HepG2 (cell line): ENCODE data around the gene CTRL. TPM values are rescaled to one million over a fixed set of nuclear protein-coding genes. Genes with fewer than 3 reads are reported as not detected.

Source experiments
- ATAC-seq: fragments of 200-7000 bp; cut with Tn5 transposase; 3 replicates; pipeline ENCODE4 v1.9.1; 2020; ENCODE audit warnings: mild to moderate bottlenecking, moderate library complexity
- BruUV-seq: library from RNA; stranded (reverse); fragments of 400-500 nt; replicated peaks from 2 replicates; lab custom pipeline; 2021; lab: Mats Ljungman, UMichigan
- CTCF ChIA-PET: fragments of 300-600 bp; formaldehyde crosslinking; extraction: SDS; loops from one replicate; lab custom pipeline; 2021; ENCODE audit warnings: low total read pairs, inconsistent platforms, low intra/inter-chr PET ratio; lab: Yijun Ruan, JAX
- POLR2A ChIA-PET: fragments of 350-600 bp; sonication (Branson Sonifier 250); formaldehyde crosslinking; loops from one replicate; lab custom pipeline; 2020; ENCODE audit warnings: antibody characterized with exemption, inconsistent platforms; lab: Yijun Ruan, JAX
- DNase-seq: peaks from one replicate; pipeline ENCODE4 v3.0.0-alpha.2; 2015; ENCODE audit warnings: low spot score
- FAIRE-seq: peaks from 3 replicates; lab custom pipeline; 2011; peaks lifted over from hg19 to GRCh38; lab: Jason Lieb, UNC
- H2AFZ ChIP-seq: one replicate; pipeline ENCODE4 v1.6.1; 2011; ENCODE audit warnings: low read length, inconsistent platforms
- H3K27ac ChIP-seq: fragments of 300-600 bp; 3 replicates; pipeline ENCODE4 v1.8.0; 2011; ENCODE audit warnings: mixed run types, mild to moderate bottlenecking, mixed read lengths, low read length, inconsistent platforms; ENCODE audit not compliant: insufficient read depth; ENCODE audit errors: extremely low read length
- H3K27me3 ChIP-seq, 2 experiments: fragments of 200-600 bp in 1 of 2; 2 replicates in 1 of 2; 3 replicates in 1 of 2; pipeline versions ENCODE4 v1.6.0 to v1.8.0; 2011; ENCODE audit warnings: low read length in 2 of 2, mild to moderate bottlenecking in 2 of 2, moderate library complexity in 2 of 2, inconsistent platforms in 1 of 2; ENCODE audit not compliant: insufficient read depth in 2 of 2, control insufficient read depth in 1 of 2
- H3K36me3 ChIP-seq, 2 experiments: fragments of 200-600 bp in 1 of 2; replicated peaks in 1 of 2; 2 replicates in 1 of 2; 3 replicates in 1 of 2; pipeline versions ENCODE4 v1.5.1 to v1.8.0; 2011; ENCODE audit warnings: low read length in 2 of 2, inconsistent platforms in 1 of 2; ENCODE audit not compliant: insufficient read depth in 2 of 2, control insufficient read depth in 1 of 2
- H3K4me1 ChIP-seq: 2 replicates; pipeline ENCODE4 v1.5.1; 2012; ENCODE audit warnings: low read length, inconsistent platforms; ENCODE audit not compliant: insufficient read depth
- H3K4me2 ChIP-seq: 2 replicates; pipeline ENCODE4 v1.6.0; 2011; ENCODE audit warnings: low read depth, low read length, inconsistent platforms
- H3K4me3 ChIP-seq, 3 experiments: fragments of 200-600 bp in 1 of 3; sonication (generic), shearing (Covaris generic) in 1 of 3; replicated peaks in 1 of 3; 2 replicates each; pipeline ENCODE4 v1.5.1; 2011 to 2016; ENCODE audit warnings: low read length in 3 of 3, inconsistent platforms in 2 of 3, low read depth in 2 of 3, mild to moderate bottlenecking in 2 of 3, control low read depth in 1 of 3, mixed read lengths in 1 of 3; ENCODE audit not compliant: insufficient read depth in 1 of 3
- H3K79me2 ChIP-seq: one replicate; pipeline ENCODE4 v1.6.1; 2011; ENCODE audit warnings: low read length, inconsistent platforms; ENCODE audit not compliant: insufficient read depth
- H3K9ac ChIP-seq: 2 replicates; pipeline ENCODE4 v1.6.0; 2011; ENCODE audit warnings: mild to moderate bottlenecking, low read depth, low read length, inconsistent platforms; ENCODE audit not compliant: insufficient read depth
- H3K9me3 ChIP-seq: 2 replicates; pipeline ENCODE4 v1.5.1; 2012; ENCODE audit warnings: mild to moderate bottlenecking, low read length
- H4K20me1 ChIP-seq: 2 replicates; pipeline ENCODE4 v1.6.0; 2011; ENCODE audit warnings: inconsistent platforms, mild to moderate bottlenecking, low read length, moderate library complexity; ENCODE audit not compliant: insufficient read depth
- AGO2 ChIP-seq: fragments of 200-400 bp; formaldehyde crosslinking; optimal IDR thresholded peaks from 2 replicates; pipeline ENCODE3; 2017; ENCODE audit warnings: mild to moderate bottlenecking, low read depth, low read length, moderate library complexity
- PAF1 ChIP-seq: IDR thresholded peaks from 2 replicates; pipeline ENCODE4 v1.6.1; 2016; ENCODE audit warnings: missing genetic modification reagents, missing compliant biosample characterization
- POLR2G ChIP-seq: fragments of 200-400 bp; formaldehyde crosslinking; IDR thresholded peaks from 2 replicates; pipeline ENCODE4 v1.6.1; 2018; ENCODE audit warnings: mild to moderate bottlenecking, low read depth, low read length, moderate library complexity
- RBFOX2 ChIP-seq: fragments of 200-400 bp; formaldehyde crosslinking; IDR thresholded peaks from 2 replicates; pipeline ENCODE4 v1.6.1; 2017; ENCODE audit warnings: low read depth, mild to moderate bottlenecking, low read length
- RBM22 ChIP-seq: fragments of 200-400 bp; formaldehyde crosslinking; optimal IDR thresholded peaks from 2 replicates; pipeline ENCODE3; 2017; ENCODE audit warnings: mild to moderate bottlenecking, low read length, moderate library complexity
- ZNF768 ChIP-seq: sonication (generic); formaldehyde crosslinking; IDR thresholded peaks from 2 replicates; pipeline ENCODE4 v1.4.0; 2020; ENCODE audit warnings: missing genetic modification reagents
- WGBS: methylation state at CpG from one replicate; pipeline ENCODE4 v1.1.6; 2017; ENCODE audit warnings: low lambda C conversion rate; 5-methylcytosine and 5-hydroxymethylcytosine counted together
- in situ Hi-C: cut with HindIII; loops from 2 replicates; pipeline ENCODE4 v1.10.0; 2017; ENCODE audit warnings: low pct_unique_long_range_greater_than_20kb; ENCODE audit not compliant: extremely low pct_ligation_motif_present
- intact Hi-C: fragments of 100-400 bp; cut with micrococcal nuclease; formaldehyde crosslinking; loops from one replicate; pipeline ENCODE4 v1.10.0; 2022; ENCODE audit not compliant: unreplicated experiment
- polyA plus RNA-seq, 8 experiments: library from polyadenylated mRNA; depleted of rRNA in 3 of 8; stranded (reverse) in 7 of 8; unstranded in 1 of 8; fragments of >200 nt; fragmentation: Illumina TruSeq in 4 of 8; extraction: Trizol in 4 of 8; gene quantifications; 2 replicates each; pipeline versions ENCODE4 v1.2.1 to v1.2.3, GENCODE V29; 2011 to 2016; ENCODE audit warnings: low read depth in 4 of 8, missing spikeins in 1 of 8, mixed read lengths in 1 of 8; ENCODE audit not compliant: insufficient read depth in 1 of 8
- total RNA-seq, 5 experiments: library from RNA; depleted of rRNA; stranded (reverse); fragments of >200 nt; fragmentation: Illumina TruSeq; extraction: Trizol; gene quantifications; 2 replicates each; pipeline ENCODE4 v1.2.3, GENCODE V29; 2016; ENCODE audit warnings: low read depth in 1 of 5
- TF ChIP-seq, protein P1 (sequence below): sonication (generic); formaldehyde crosslinking; IDR thresholded peaks from 2 replicates; pipeline ENCODE4 v1.4.0; 2020; ENCODE audit warnings: mild to moderate bottlenecking, missing genetic modification reagents, borderline replicate concordance

Gene CTRL
- total and polyA plus RNA-seq, 2 of the 13 experiments (the other 11 are each of a cell fraction or from before 2014, with no cell fraction given): 1.9 to 2.7 TPM

DNA sequence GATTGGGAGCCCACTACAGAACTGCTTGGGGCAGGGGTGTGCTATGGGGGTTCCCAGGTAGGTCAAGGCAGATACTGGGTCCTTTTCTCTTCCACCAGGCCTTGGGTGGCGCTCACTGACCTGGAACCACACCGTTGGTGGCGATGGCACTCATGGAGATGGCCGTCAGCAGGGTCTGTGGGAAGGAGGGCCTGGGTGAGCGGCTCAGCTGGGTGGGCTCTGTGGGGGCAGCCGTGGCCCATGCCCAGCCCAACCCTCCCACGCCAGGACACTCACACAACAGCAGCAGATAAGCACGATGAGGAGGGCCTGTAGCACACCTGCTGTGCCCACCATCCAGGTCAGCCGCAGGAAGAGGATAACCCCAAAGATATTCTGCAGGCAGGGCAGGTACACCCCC, 26.0 kb upstream of the CTRL start:
- no TSS peak for BruUV-seq
- no peak for ATAC-seq
- FAIRE-seq: no peak
- WGBS: 98% methylated on average over 7 of the region's 9 CpGs
- Histone ChIP-seq H3K4me3 (no peak overlapping the region), H2AFZ (no peak overlapping the region), H3K36me3 (peaks cover 55 to 80% of the 10 kb centered on the region in 2 experiments), H3K4me1 (peaks cover 17% of the 10 kb centered on the region), H3K9ac (no peak overlapping the region), H3K79me2 (peaks cover 11% of the 10 kb centered on the region), H3K9me3 (no peaks in the 10 kb centered on the region), H3K27ac (no peak overlapping the region), H4K20me1 (peaks cover 4% of the 10 kb centered on the region; the same call in 1 of the 2 replicates), H3K27me3 (no peaks in the 10 kb centered on the region), H3K4me2 (no peak overlapping the region)
- no peak for DNase-seq
- in situ Hi-C loops (no loop called here), intact Hi-C loops (no loop called here)
- ChIA-PET CTCF (no interaction called here), POLR2A (interaction anchor here (1.1 to 12.9 kb wide), 3 partner anchors 8 to 22 kb away, joined by 3 to 226 read pairs (median 16); partner anchors contain the start of gene LCAT)
- TF ChIP-seq POLR2G: 0 out of 2 replicates have a peak, but pooled peaks have one; percentile 7
- no peak for TF ChIP-seq PAF1 (CRISPR knock-in tag)
- TF ChIP-seq, protein P1, sequence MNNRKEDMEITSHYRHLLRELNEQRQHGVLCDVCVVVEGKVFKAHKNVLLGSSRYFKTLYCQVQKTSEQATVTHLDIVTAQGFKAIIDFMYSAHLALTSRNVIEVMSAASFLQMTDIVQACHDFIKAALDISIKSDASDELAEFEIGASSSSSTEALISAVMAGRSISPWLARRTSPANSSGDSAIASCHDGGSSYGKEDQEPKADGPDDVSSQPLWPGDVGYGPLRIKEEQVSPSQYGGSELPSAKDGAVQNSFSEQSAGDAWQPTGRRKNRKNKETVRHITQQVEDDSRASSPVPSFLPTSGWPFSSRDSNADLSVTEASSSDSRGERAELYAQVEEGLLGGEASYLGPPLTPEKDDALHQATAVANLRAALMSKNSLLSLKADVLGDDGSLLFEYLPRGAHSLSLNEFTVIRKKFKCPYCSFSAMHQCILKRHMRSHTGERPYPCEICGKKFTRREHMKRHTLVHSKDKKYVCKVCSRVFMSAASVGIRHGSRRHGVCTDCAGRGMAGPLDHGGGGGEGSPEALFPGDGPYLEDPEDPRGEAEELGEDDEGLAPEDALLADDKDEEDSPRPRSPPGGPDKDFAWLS (CRISPR knock-in tag): no peak
- TF ChIP-seq RBM22: peak; percentile 60
- peak; percentile 38; the same call in 1 of the 2 replicates for TF ChIP-seq ZNF768 (CRISPR knock-in tag)
- TF ChIP-seq RBFOX2: peak; percentile 54; the same call in 1 of the 2 replicates
- TF ChIP-seq AGO2: peak; percentile 80
